Measurements from ENCODE around the gene MICU2.

DNA sequence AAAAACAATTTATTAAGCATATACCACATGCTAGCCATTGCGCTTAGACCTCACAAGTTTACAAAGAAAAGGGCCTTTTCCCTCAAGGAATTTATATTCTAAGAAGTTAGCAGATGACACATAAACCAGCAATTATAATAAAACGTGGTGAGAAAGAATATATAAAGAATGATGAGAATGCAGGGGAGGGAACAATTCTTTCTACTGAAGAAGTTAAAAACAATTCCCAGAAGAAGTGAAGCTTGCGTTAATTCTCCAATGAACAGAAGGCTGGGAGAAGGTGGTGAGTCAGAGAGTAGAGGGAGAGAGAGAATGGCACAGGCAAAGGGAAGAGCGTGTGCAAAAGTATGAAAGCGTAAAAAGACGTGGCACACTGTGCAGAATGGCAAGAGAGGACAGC is 75.4 kb downstream of the MICU2 start:
- TF ChIP-seq POLR2AphosphoS5 (IDR thresholded peaks at IDR 0.05; ENCODE audit: low read length) (no peak), CTCF (IDR thresholded peaks at IDR 0.05 in 2 of 3, conservative IDR thresholded peaks at IDR 0.05 in 1 of 3; ENCODE audit: control insufficient read depth in 2 of 3, extremely low read depth in 1 of 3, insufficient read depth in 1 of 3, low read depth in 3 of 3, low read length in 3 of 3) (no peak), WRNIP1 (IDR thresholded peaks at IDR 0.05; ENCODE audit: borderline replicate concordance, low read depth, low read length) (no peak)
- TF ChIP-seq, protein P1, sequence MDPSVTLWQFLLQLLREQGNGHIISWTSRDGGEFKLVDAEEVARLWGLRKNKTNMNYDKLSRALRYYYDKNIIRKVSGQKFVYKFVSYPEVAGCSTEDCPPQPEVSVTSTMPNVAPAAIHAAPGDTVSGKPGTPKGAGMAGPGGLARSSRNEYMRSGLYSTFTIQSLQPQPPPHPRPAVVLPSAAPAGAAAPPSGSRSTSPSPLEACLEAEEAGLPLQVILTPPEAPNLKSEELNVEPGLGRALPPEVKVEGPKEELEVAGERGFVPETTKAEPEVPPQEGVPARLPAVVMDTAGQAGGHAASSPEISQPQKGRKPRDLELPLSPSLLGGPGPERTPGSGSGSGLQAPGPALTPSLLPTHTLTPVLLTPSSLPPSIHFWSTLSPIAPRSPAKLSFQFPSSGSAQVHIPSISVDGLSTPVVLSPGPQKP (IDR thresholded peaks at IDR 0.05; ENCODE audit: low read depth, low read length) = no peak

Measured in GM12878 (cell line).